C4-2B (cell line): ENCODE results near the gene REEP3.

Source experiments
- ZFX ChIP-seq: fragments of 450-650 bp; IDR thresholded peaks from 2 replicates; pipeline ENCODE4 v1.6.1; 2017
- TF ChIP-seq, protein P1 (sequence below): fragments of 450-650 bp; conservative IDR thresholded peaks from 2 replicates; pipeline ENCODE4 v1.5.1; 2017; ENCODE audit warnings: mild to moderate bottlenecking

DNA sequence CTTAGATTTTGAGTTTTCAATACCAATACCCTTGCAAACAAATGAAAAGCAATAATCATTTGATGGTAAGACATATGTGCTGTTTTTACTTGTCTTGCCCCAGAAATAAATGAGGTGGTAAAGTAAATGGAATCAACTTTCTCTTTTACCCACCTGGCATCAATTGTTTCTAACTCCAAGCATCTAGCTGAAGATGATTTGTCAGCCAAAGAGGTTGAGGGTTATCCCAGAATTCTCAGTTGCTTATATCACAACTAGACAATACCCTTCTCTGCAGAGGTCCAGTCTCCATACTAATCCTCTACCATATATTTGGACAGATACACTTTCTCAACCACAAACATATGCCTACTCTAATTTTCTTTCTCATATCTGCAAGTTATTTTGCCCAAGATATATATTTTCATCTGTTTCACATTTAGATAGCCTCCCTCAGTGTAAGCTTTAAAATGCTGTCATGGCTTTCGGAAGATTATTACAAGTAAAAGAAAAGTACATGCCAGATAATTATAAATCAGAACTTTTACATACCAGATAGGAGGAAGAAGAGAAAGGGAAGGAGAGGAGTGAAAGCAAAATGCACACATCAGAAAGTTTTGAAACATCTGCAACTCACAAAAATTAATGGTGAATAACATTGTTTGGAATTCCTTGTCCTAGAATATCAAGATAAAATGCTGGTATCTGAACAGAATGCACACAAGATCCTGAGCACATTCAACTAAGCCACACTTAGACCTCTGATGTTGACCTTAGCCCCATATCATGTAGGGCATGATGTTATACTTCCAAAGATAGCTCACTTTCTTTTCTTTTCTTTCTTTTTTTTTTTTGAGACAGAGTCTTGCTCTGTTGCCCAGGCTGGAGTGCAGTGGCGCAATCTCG, 146.6 kb downstream of the REEP3 start:
- TF ChIP-seq, protein P1, sequence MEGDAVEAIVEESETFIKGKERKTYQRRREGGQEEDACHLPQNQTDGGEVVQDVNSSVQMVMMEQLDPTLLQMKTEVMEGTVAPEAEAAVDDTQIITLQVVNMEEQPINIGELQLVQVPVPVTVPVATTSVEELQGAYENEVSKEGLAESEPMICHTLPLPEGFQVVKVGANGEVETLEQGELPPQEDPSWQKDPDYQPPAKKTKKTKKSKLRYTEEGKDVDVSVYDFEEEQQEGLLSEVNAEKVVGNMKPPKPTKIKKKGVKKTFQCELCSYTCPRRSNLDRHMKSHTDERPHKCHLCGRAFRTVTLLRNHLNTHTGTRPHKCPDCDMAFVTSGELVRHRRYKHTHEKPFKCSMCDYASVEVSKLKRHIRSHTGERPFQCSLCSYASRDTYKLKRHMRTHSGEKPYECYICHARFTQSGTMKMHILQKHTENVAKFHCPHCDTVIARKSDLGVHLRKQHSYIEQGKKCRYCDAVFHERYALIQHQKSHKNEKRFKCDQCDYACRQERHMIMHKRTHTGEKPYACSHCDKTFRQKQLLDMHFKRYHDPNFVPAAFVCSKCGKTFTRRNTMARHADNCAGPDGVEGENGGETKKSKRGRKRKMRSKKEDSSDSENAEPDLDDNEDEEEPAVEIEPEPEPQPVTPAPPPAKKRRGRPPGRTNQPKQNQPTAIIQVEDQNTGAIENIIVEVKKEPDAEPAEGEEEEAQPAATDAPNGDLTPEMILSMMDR, result no peak
- TF ChIP-seq ZFX, result no peak
